ENCODE data around the gene NEO1.
"Not testable (repeated sequence)": the region's sequence is repeated elsewhere in the genome, so short reads cannot be mapped to it uniquely, and the experiment has no call there.

Gene NEO1

DNA sequence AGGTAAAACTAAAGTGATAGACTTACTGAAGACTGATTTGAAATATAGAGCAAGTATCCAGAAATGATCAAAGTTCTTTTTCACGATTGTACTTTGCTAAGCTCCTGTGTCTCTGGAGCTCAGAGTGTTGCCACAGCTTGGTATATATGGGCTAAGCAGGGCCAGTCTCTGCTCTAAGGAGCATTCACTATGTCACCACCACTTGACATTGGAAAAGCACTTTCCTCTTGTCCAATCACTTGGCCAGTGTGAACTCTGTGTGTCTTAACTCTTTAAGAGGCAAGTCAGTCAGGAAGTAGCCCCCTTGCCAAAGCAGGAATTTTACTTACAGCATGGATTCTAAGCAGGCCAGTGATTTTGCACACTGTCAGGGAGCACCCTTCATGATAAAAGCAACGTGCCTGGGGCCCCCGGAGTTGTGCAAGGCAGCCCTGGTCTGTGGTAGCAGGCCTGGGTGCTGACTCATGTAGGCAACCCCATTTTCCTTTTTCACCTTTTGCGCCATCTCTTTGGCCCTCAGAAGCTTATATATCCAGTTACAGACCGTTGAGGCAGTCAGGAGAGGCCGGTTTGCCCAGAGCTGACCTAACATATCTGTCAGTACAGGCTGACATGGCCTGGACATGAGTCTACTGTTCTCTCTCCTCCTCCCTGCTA is 243.5 kb downstream of the NEO1 start:
- Histone ChIP-seq H3K9me3 (ENCODE audit: control insufficient read depth, insufficient read depth, low read length) (no peaks in the 10 kb centered on the region), H3K27me3 (ENCODE audit: control insufficient read depth, insufficient read depth, low read length) (no peaks in the 10 kb centered on the region), H3K4me3 (ENCODE audit: low read length) (no peak overlapping the region), H3K4me1 (ENCODE audit: control insufficient read depth, insufficient read depth, low read length) (no peaks in the 10 kb centered on the region), H3K27ac (ENCODE audit: low read length) (no peak overlapping the region), H3K36me3 (ENCODE audit: control insufficient read depth, insufficient read depth, low read length) (peaks cover 6% of the 10 kb centered on the region; the same call in 1 of the 2 replicates)
- DNase-seq (ENCODE audit: low read depth, low spot score), result no peak
- no CpG with 5 or more reads among the region's 6 CpGs for WGBS (ENCODE audit: insufficient coverage, insufficient read length)

DNA sequence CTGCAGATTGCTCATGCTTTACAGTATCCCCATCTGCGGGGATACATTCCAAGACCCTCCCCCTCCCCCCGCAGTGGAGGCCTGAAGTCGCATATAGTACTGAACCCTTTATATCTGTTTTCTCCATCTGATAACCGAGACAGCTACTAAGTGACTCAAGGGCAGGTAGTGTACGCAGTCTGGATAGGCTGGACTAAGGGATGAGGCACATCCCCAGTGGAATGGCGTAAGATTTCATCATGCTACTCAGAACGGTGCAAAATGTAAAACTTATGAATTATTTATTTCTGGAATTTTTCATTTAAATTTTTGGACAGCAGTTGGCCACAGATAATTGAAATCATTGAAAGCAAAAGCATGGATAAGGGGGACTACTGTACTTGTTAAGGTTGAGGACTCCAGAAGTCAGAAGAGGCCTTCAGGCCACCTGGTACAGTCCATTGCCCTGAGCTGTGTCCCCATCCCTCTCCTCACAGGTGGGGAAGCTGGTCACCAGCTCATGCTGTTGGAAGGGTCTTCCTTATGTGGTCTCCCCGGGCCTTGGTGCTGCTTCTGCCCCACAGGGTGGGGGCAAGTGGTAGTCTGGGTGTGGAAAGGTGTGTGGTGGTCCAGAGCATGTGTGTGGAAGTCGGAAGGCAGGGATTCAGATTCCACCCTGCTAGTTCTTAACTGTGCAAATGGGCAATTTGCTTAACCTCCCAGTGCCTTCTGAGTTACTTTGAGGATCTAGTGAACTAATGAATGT is 244.5 kb downstream of the NEO1 start:
- H3K4me3 ChIP-seq (ENCODE audit: low read length), result no peak overlapping the region
- no peak for DNase-seq (ENCODE audit: low read depth, low spot score)
- H3K27me3 ChIP-seq (ENCODE audit: control insufficient read depth, insufficient read depth, low read length), result no peaks in the 10 kb centered on the region
- no peak overlapping the region for H3K27ac ChIP-seq (ENCODE audit: low read length)
- no peaks in the 10 kb centered on the region for H3K4me1 ChIP-seq (ENCODE audit: control insufficient read depth, insufficient read depth, low read length)
- H3K9me3 ChIP-seq (ENCODE audit: control insufficient read depth, insufficient read depth, low read length), result no peaks in the 10 kb centered on the region
- H3K36me3 ChIP-seq (ENCODE audit: control insufficient read depth, insufficient read depth, low read length), result peaks cover 6% of the 10 kb centered on the region; the same call in 1 of the 2 replicates
- no CpG with 5 or more reads among the region's 9 CpGs for WGBS (ENCODE audit: insufficient coverage, insufficient read length)

DNA sequence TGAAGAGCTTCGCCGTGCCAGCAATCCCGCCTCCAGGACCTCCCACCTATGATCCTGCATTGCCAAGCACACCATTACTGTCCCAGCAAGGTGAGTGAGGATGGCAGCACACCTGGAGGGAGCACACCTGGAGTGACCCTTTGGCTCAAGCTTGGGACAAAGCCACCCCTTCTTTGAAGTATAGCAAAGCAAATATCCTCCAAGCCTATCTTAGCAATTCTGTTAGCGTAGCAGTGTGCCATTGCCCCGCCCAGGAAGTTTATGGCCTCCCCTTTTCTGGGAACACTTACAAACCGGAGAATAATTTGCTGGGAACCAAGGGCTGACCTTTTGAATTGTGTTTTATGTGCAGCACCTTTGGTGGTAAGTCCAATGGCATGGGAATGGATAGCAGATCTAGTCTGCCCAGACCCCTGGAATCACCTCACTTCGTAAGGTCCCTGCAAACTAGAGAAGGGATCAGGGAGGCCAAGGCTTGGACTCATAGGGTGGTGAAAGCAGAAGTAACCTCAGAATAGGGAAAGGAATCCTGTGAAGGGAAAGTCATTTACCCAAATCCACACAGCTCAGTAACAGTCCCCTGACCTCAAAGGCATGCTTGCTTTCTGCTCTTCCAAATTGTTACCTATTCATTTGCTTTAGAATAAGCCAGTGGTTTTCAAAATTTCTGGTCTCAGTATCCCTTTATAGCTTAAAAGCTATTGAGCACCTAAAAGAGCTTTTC is 246.4 kb downstream of the NEO1 start:
- peaks cover 10% of the 10 kb centered on the region; the same call in 1 of the 2 replicates for H3K36me3 ChIP-seq (ENCODE audit: control insufficient read depth, insufficient read depth, low read length)
- H3K4me1 ChIP-seq (ENCODE audit: control insufficient read depth, insufficient read depth, low read length), result no peaks in the 10 kb centered on the region
- no peaks in the 10 kb centered on the region for H3K27me3 ChIP-seq (ENCODE audit: control insufficient read depth, insufficient read depth, low read length)
- no peak overlapping the region for H3K4me3 ChIP-seq (ENCODE audit: low read length)
- DNase-seq (ENCODE audit: low read depth, low spot score), result no peak
- no CpG with 5 or more reads among the region's 7 CpGs for WGBS (ENCODE audit: insufficient coverage, insufficient read length)
- H3K27ac ChIP-seq (ENCODE audit: low read length), result no peak overlapping the region
- no peaks in the 10 kb centered on the region for H3K9me3 ChIP-seq (ENCODE audit: control insufficient read depth, insufficient read depth, low read length)

DNA sequence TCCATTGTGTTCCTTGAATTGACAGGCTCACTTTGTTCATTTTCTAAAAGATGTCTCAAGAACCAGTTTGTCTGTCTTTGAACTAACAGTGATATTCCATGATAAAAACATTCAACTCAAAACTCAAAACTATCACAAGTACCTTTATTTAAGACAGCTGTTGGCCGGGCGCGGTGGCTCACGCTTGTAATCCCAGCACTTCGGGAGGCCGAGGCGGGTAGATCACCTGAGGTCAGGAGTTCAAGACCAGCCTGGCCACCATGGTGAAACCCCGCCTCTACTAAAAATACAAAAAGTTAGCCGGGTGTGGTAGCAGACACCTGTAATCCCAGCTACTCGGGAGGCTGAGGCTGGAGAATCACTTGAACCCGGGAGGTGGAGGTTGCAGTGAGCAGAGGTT is 248.0 kb downstream of the NEO1 start:
- not testable (repeated sequence) for H3K4me3 ChIP-seq (ENCODE audit: low read length); H3K4me1 ChIP-seq (ENCODE audit: control insufficient read depth, insufficient read depth, low read length); H3K27me3 ChIP-seq (ENCODE audit: control insufficient read depth, insufficient read depth, low read length); DNase-seq (ENCODE audit: low read depth, low spot score); H3K9me3 ChIP-seq (ENCODE audit: control insufficient read depth, insufficient read depth, low read length); H3K27ac ChIP-seq (ENCODE audit: low read length)
- no CpG with 5 or more reads among the region's 11 CpGs for WGBS (ENCODE audit: insufficient coverage, insufficient read length)
- peaks cover 10% of the 10 kb centered on the region; the same call in 1 of the 2 replicates for H3K36me3 ChIP-seq (ENCODE audit: control insufficient read depth, insufficient read depth, low read length)

DNA sequence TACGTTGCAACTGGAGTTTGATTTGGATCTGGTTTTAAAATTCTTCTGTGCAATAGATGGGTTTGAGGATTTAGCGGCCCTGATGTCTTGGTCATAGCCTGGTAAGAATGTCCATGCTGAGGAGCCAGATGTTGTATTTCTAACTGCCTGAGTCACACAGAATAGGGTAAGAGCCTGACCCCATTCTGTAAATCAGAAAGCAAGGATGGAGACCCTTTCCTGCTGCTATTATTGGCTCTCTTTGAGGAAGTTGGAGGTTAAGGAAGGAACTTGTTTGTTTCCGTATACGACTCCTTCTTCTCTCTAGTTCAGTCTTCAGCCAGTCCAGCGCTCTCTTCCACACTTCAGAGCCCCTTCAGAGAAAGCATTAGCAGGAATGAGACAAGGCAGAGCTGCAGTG is 251.4 kb downstream of the NEO1 start:
- H3K27ac ChIP-seq (ENCODE audit: low read length), result no peak overlapping the region
- no peaks in the 10 kb centered on the region for H3K9me3 ChIP-seq (ENCODE audit: control insufficient read depth, insufficient read depth, low read length)
- no peak for DNase-seq (ENCODE audit: low read depth, low spot score)
- H3K4me3 ChIP-seq (ENCODE audit: low read length), result no peak overlapping the region
- peaks cover 5% of the 10 kb centered on the region; the same call in 1 of the 2 replicates for H3K36me3 ChIP-seq (ENCODE audit: control insufficient read depth, insufficient read depth, low read length)
- no peaks in the 10 kb centered on the region for H3K4me1 ChIP-seq (ENCODE audit: control insufficient read depth, insufficient read depth, low read length)
- H3K27me3 ChIP-seq (ENCODE audit: control insufficient read depth, insufficient read depth, low read length), result no peaks in the 10 kb centered on the region
- no CpG with 5 or more reads among the region's 5 CpGs for WGBS (ENCODE audit: insufficient coverage, insufficient read length)

DNA sequence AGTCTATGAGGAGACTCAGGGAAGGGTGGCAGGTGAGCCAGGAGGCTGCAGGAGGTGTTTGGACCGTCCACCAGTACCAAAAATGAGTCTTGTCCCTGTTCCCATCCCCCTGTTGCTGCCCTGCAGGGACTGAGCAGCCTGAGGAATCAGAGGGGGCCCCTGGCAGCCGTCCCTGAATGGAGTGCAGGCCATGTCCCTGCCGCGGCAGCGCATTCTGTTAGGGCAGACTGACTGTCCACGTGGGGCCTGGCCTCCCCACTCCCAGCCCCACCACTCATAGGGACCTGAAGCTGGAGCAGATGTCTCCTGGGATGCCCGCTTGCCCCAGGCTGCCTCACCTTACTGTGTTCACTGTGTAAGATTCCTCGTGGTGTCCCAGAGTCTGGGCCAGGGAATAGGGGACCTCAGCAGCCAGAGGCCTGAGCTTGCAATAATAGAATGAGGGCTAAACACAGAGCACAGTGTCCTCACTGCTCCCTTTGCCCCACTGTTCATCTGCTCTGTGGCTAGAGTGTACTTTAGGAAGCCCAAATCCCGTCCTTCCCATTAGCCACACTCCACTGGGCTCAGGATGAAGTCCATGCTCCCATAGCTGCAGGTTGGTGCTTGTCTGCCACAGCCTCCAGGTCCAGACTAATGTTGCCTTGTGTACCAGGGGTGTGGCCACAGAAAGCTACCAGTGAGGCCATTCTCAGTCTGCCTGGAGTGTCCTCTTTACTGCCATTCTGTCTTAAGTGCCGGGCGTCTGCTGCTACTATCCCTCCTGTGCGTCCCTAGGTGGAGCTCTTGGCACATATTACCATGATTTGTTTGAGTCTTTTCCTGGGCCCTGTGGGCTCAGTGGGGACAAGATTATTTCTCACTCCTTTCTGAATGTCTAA is 253.3 kb downstream of the NEO1 start:
- Histone ChIP-seq H3K27ac (ENCODE audit: low read length) (no peak overlapping the region), H3K4me3 (ENCODE audit: low read length) (no peak overlapping the region), H3K36me3 (ENCODE audit: control insufficient read depth, insufficient read depth, low read length) (peaks cover 5% of the 10 kb centered on the region; the same call in 1 of the 2 replicates), H3K27me3 (ENCODE audit: control insufficient read depth, insufficient read depth, low read length) (no peaks in the 10 kb centered on the region), H3K4me1 (ENCODE audit: control insufficient read depth, insufficient read depth, low read length) (no peaks in the 10 kb centered on the region), H3K9me3 (ENCODE audit: control insufficient read depth, insufficient read depth, low read length) (no peaks in the 10 kb centered on the region)
- no CpG with 5 or more reads among the region's 12 CpGs for WGBS (ENCODE audit: insufficient coverage, insufficient read length)
- no peak for DNase-seq (ENCODE audit: low read depth, low spot score)

DNA sequence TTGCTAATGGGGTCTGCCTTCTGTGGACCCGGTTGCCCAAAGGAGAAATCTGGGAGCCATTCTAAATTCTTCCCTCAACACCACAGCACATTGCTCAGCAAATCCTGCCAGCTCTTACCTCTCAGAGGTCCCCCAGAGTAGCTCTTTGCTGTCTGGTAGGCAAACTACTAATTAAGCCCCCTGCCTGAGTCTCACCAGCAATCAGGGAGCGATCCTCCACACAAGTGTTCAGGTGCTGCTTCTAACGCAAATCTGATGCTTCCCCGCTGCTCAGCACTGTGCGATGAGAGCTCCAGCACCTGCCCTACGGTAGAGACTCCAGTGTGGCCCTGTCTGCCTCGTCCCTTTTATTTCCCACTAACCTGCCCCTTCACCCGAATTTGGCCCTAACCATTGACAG is 256.0 kb downstream of the NEO1 start:
- WGBS (ENCODE audit: insufficient coverage, insufficient read length), result no CpG with 5 or more reads among the region's 8 CpGs
- DNase-seq (ENCODE audit: low read depth, low spot score), result no peak
- Histone ChIP-seq H3K27me3 (ENCODE audit: control insufficient read depth, insufficient read depth, low read length) (no peaks in the 10 kb centered on the region), H3K9me3 (ENCODE audit: control insufficient read depth, insufficient read depth, low read length) (no peaks in the 10 kb centered on the region), H3K4me3 (ENCODE audit: low read length) (no peak overlapping the region), H3K27ac (ENCODE audit: low read length) (no peak overlapping the region), H3K36me3 (ENCODE audit: control insufficient read depth, insufficient read depth, low read length) (no peaks in the 10 kb centered on the region), H3K4me1 (ENCODE audit: control insufficient read depth, insufficient read depth, low read length) (no peaks in the 10 kb centered on the region)

DNA sequence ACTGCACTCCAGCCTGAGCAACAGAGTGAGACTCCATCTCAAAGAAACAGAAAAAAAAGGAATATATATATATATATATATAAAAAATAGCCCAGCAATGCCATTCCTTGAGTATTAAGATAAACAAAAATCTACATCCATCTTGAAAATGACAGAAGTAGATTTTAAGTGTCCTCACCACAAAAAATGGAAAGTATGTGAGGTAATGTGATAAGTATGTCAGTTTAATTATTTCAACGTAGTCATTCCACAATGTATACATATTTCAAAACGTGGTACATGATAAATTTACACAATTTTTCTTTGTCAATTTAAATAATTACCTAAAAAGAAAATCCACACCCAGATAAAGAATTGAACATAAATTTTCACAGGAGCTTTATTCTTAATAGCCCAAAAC is 261.6 kb downstream of the NEO1 start:
- no peaks in the 10 kb centered on the region for H3K9me3 ChIP-seq (ENCODE audit: control insufficient read depth, insufficient read depth, low read length)
- H3K27me3 ChIP-seq (ENCODE audit: control insufficient read depth, insufficient read depth, low read length), result no peaks in the 10 kb centered on the region
- DNase-seq (ENCODE audit: low read depth, low spot score), result no peak
- no peaks in the 10 kb centered on the region for H3K4me1 ChIP-seq (ENCODE audit: control insufficient read depth, insufficient read depth, low read length)
- H3K36me3 ChIP-seq (ENCODE audit: control insufficient read depth, insufficient read depth, low read length), result no peaks in the 10 kb centered on the region
- no peak overlapping the region for H3K4me3 ChIP-seq (ENCODE audit: low read length)
- WGBS (ENCODE audit: insufficient coverage, insufficient read length), result no CpG with 5 or more reads among the region's 2 CpGs
- H3K27ac ChIP-seq (ENCODE audit: low read length), result no peak overlapping the region

DNA sequence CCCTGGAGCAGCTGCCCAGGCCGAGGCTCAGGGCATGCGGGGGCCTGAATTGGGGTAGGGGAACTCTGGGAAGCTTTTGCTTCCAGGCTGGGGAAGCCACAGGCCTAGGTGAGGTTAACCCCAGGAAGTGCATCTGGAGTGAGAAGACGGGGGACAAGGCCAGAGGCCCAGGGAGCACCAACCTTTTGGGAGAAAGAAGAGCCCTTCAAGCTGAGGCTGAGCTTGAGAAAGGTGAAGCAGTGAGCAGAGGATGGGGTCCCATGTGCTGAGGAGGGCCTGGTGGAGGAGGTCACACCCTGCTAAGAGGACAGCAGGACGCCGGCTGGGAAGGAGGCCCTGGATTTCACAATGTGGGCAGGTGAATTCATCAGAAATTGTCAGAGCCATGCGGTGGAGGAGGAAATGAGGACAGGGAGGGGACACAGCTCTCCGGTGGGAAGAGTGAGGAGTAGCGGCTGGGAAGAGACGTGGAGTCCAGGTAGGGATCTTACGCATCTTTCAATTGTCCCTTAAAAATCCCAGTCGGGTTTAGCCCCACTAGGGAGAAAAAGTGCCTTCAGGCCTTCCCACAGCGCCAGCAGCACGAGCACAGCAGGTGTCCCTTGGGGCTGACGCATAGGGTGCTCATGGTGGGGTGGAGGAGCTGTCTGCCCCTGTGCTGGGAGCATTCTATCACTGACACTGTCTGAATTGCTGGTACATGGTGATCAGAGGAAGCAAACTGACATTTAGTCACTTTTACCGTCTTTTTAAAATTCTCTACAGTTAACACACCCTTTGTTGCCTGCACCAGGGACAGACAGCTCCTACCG is 265.6 kb downstream of the NEO1 start:
- DNase-seq (ENCODE audit: low read depth, low spot score), result no peak

More for the DNA sequence above, 265.6 kb downstream of the NEO1 start:
- no CpG with 5 or more reads among the region's 16 CpGs for WGBS (ENCODE audit: insufficient coverage, insufficient read length)
- no peaks in the 10 kb centered on the region for H3K36me3 ChIP-seq (ENCODE audit: control insufficient read depth, insufficient read depth, low read length)
- no peaks in the 10 kb centered on the region for H3K9me3 ChIP-seq (ENCODE audit: control insufficient read depth, insufficient read depth, low read length)
- no peak overlapping the region for H3K4me3 ChIP-seq (ENCODE audit: low read length)
- no peak overlapping the region for H3K27ac ChIP-seq (ENCODE audit: low read length)
- H3K27me3 ChIP-seq (ENCODE audit: control insufficient read depth, insufficient read depth, low read length), result no peaks in the 10 kb centered on the region
- no peaks in the 10 kb centered on the region; the same call in 1 of the 2 replicates for H3K4me1 ChIP-seq (ENCODE audit: control insufficient read depth, insufficient read depth, low read length)

Measured in iPS DF 6.9 (cell line).